ENCODE data around the gene COL13A1. TPM values are rescaled to one million over a fixed set of nuclear protein-coding genes. Genes with fewer than 3 reads are reported as not detected.

The COL13A1 gene
- total and polyA plus RNA-seq, 2 of the 8 experiments (the other 6 are each of a cell fraction or from before 2014, with no cell fraction given): 2.6 to 5.2 TPM

- H3K79me1 ChIP-seq (ENCODE audit: low read depth, low read length): no peaks in the 10 kb centered on the region
- ChIA-PET CTCF (ENCODE audit: partially characterized antibody) (interaction anchor here (0.7 to 9.8 kb wide), 8 partner anchors 11 to 177 kb away, joined by 3 to 94 read pairs (median 5); no protein-coding TSS in a partner anchor), POLR2A (ENCODE audit: partially characterized antibody) (no interaction called here)
- H4K91ac ChIP-seq (replicated peaks; ENCODE audit: insufficient read length, low read length): no peak overlapping the region
- no peak overlapping the region for H3K4me3 ChIP-seq (ENCODE audit: extremely low read depth in 1 of 4, insufficient read depth in 2 of 4, low read depth in 3 of 4, low read length in 4 of 4)
- no peak overlapping the region for H2AK5ac ChIP-seq (ENCODE audit: low read depth, low read length)
- FAIRE-seq: no peak
- no peak overlapping the region for H4K5ac ChIP-seq (ENCODE audit: insufficient read length, low read depth, low read length)
- no peak overlapping the region for H3K23ac ChIP-seq (ENCODE audit: insufficient read length)
- no peaks in the 10 kb centered on the region for H3K9me3 ChIP-seq (ENCODE audit: insufficient read depth in 2 of 2, low read depth in 1 of 2, low read length in 1 of 2)
- H2BK15ac ChIP-seq (ENCODE audit: low read length): no peak overlapping the region
- no peak overlapping the region for H3K27ac ChIP-seq (ENCODE audit: low read depth, low read length)
- no peak overlapping the region for H2BK120ac ChIP-seq (replicated peaks; ENCODE audit: low read depth, low read length)
- H2BK20ac ChIP-seq (ENCODE audit: low read length): no peak overlapping the region
- H3K36me3 ChIP-seq (ENCODE audit: control insufficient read depth in 2 of 4, insufficient read depth in 4 of 4, low read length in 3 of 4): no peaks in the 10 kb centered on the region
- DNase-seq (ENCODE audit: low read depth in 1 of 2, low spot score in 2 of 2): no peak
- no peak overlapping the region for H4K8ac ChIP-seq (ENCODE audit: extremely low read depth, insufficient read depth, low read length)
- no peak overlapping the region for H3K18ac ChIP-seq (ENCODE audit: extremely low read depth, low read length)
- no peaks in the 10 kb centered on the region for H3K27me3 ChIP-seq (replicated peaks in 1 of 4; ENCODE audit: control insufficient read depth in 3 of 4, extremely low read depth in 1 of 4, insufficient read depth in 3 of 4, low read length in 3 of 4)
- no peaks in the 10 kb centered on the region for H3K4me1 ChIP-seq (replicated peaks in 1 of 4; ENCODE audit: control insufficient read depth in 3 of 4, insufficient read depth in 4 of 4, low read length in 3 of 4)
- TF ChIP-seq RAD21 (IDR thresholded peaks at IDR 0.05 in 1 of 2, conservative IDR thresholded peaks at IDR 0.05 in 1 of 2; ENCODE audit: low read depth in 2 of 2, low read length in 2 of 2) (no peak), SP4 (IDR thresholded peaks at IDR 0.05; ENCODE audit: low read length) (no peak), SP2 (IDR thresholded peaks at IDR 0.05; ENCODE audit: low read length) (no peak), CHD2 (IDR thresholded peaks at IDR 0.05; ENCODE audit: low read length) (no peak), CEBPB (IDR thresholded peaks at IDR 0.05; ENCODE audit: low read depth, low read length) (no peak), MAFK (IDR thresholded peaks at IDR 0.05; ENCODE audit: low read depth, low read length) (no peak), JUN (IDR thresholded peaks at IDR 0.05; ENCODE audit: low read depth, low read length) (no peak)
- H3K23me2 ChIP-seq (ENCODE audit: low read depth, low read length): no peaks in the 10 kb centered on the region; the same call in 1 of the 2 replicates
- no peak overlapping the region for H2BK5ac ChIP-seq (ENCODE audit: low read depth, low read length)
- H2BK12ac ChIP-seq (ENCODE audit: low read depth, low read length): no peak overlapping the region
- no peak overlapping the region for H2AFZ ChIP-seq (ENCODE audit: low read length)
- H3K79me2 ChIP-seq (ENCODE audit: control insufficient read depth in 1 of 2, insufficient read depth in 2 of 2, low read length in 2 of 2): no peaks in the 10 kb centered on the region
- H3K4ac ChIP-seq (replicated peaks; ENCODE audit: insufficient read length, low read depth, low read length): no peak overlapping the region
- H3K9ac ChIP-seq (replicated peaks in 1 of 4; ENCODE audit: extremely low read depth in 1 of 4, low read depth in 3 of 4, low read length in 3 of 4): no peak overlapping the region
- 93% methylated on average over 3 of the region's 3 CpGs; no CpG with 5 or more reads in 1 of the 2 experiments for WGBS, 2 experiments (ENCODE audit: extremely low coverage in 1 of 2, insufficient coverage in 1 of 2, insufficient read length in 1 of 2, insufficient replicate concordance in 2 of 2, low coverage in 1 of 2, low lambda C conversion rate in 2 of 2, missing lambda C conversion rate in 1 of 2)
- no peak overlapping the region for H3K56ac ChIP-seq (replicated peaks; ENCODE audit: insufficient read length, low read depth, low read length)
- H3K14ac ChIP-seq (ENCODE audit: insufficient read length): no peak overlapping the region
- no peak overlapping the region for H3K4me2 ChIP-seq (ENCODE audit: insufficient read depth in 1 of 2, low read depth in 2 of 2, low read length in 2 of 2)
- no peaks in the 10 kb centered on the region for H4K20me1 ChIP-seq (replicated peaks in 1 of 2; ENCODE audit: control insufficient read depth in 1 of 2, insufficient read depth in 2 of 2, low read length in 2 of 2)
Observed at GRCh38 chr10:69939061-69939460, 137.4 kb downstream of the COL13A1 start.

Measured in H1 (cell line).